H1 (cell line): ENCODE data around the gene GAPT. TPM values are rescaled to one million over a fixed set of nuclear protein-coding genes. Genes with fewer than 3 reads are reported as not detected.

Source experiments
- CTCF ChIA-PET: fragments of 300-600 bp; sonication (Branson Sonifier 250); formaldehyde crosslinking; loops from one replicate; lab custom pipeline; 2021; ENCODE audit not compliant: partially characterized antibody; lab: Charles Lee
- POLR2A ChIA-PET: fragments of 300-600 bp; sonication (Branson Sonifier 250); formaldehyde crosslinking; loops from one replicate; lab custom pipeline; 2021; ENCODE audit warnings: inconsistent platforms; ENCODE audit not compliant: partially characterized antibody; lab: Charles Lee
- DNase-seq, 2 experiments: peaks; one replicate each; pipeline versions ENCODE4 v3.0.0 to v3.0.0-alpha.2; 2010 to 2022; ENCODE audit warnings: low spot score in 2 of 2, low read depth in 1 of 2, mixed read lengths in 1 of 2
- FAIRE-seq: peaks from 2 replicates; lab custom pipeline; 2011; peaks lifted over from hg19 to GRCh38; lab: Jason Lieb, UNC
- H2AFZ ChIP-seq: 2 replicates; pipeline ENCODE4 v1.8.1; 2012; ENCODE audit warnings: low read length, inconsistent platforms
- H2AK5ac ChIP-seq: 2 replicates; pipeline ENCODE4 v1.6.1; 2013; ENCODE audit warnings: low read depth, low read length
- H2BK120ac ChIP-seq: replicated peaks from 2 replicates; pipeline ENCODE3; 2013; ENCODE audit warnings: low read depth, low read length, inconsistent platforms
- H2BK12ac ChIP-seq: 2 replicates; pipeline ENCODE4 v1.6.1; 2013; ENCODE audit warnings: low read depth, low read length
- H2BK15ac ChIP-seq: 2 replicates; pipeline ENCODE4 v1.6.1; 2013; ENCODE audit warnings: low read length
- H2BK20ac ChIP-seq: 2 replicates; pipeline ENCODE4 v1.6.1; 2013; ENCODE audit warnings: low read length
- H2BK5ac ChIP-seq: 2 replicates; pipeline ENCODE4 v1.6.1; 2013; ENCODE audit warnings: low read depth, low read length
- H3K14ac ChIP-seq: 2 replicates; pipeline ENCODE4 v1.6.1; 2013; ENCODE audit warnings: inconsistent platforms; ENCODE audit not compliant: insufficient read length
- H3K18ac ChIP-seq: 2 replicates; pipeline ENCODE4 v1.6.1; 2013; ENCODE audit warnings: low read length; ENCODE audit errors: extremely low read depth
- H3K23ac ChIP-seq: 2 replicates; pipeline ENCODE4 v1.6.1; 2013; ENCODE audit warnings: inconsistent platforms; ENCODE audit not compliant: insufficient read length
- H3K23me2 ChIP-seq: 2 replicates; pipeline ENCODE4 v1.6.1; 2013; ENCODE audit warnings: low read depth, low read length
- H3K27ac ChIP-seq: 2 replicates; pipeline ENCODE4 v1.6.1; 2011; ENCODE audit warnings: low read depth, low read length, inconsistent platforms
- H3K27me3 ChIP-seq, 4 experiments: replicated peaks in 1 of 4; 1 replicate in 1 of 4; 2 replicates in 3 of 4; pipeline versions ENCODE4 v1.6.1 to v1.8.1; 2011 to 2013; ENCODE audit warnings: low read length in 3 of 4, mild to moderate bottlenecking in 3 of 4, inconsistent platforms in 2 of 4, mixed read lengths in 2 of 4, moderate library complexity in 1 of 4; ENCODE audit not compliant: control insufficient read depth in 3 of 4, insufficient read depth in 3 of 4; ENCODE audit errors: extremely low read depth in 1 of 4
- H3K36me3 ChIP-seq, 4 experiments: 2 replicates each; pipeline versions ENCODE4 v1.6.1 to v1.8.1; 2011 to 2013; ENCODE audit warnings: mild to moderate bottlenecking in 4 of 4, low read length in 3 of 4, moderate library complexity in 2 of 4, control low read depth in 1 of 4, inconsistent platforms in 1 of 4; ENCODE audit not compliant: insufficient read depth in 4 of 4, control insufficient read depth in 2 of 4
- H3K4ac ChIP-seq: replicated peaks from 2 replicates; pipeline ENCODE3; 2013; ENCODE audit warnings: low read length, low read depth, mixed read lengths, inconsistent platforms; ENCODE audit not compliant: insufficient read length
- H3K4me1 ChIP-seq, 4 experiments: replicated peaks in 1 of 4; 1 replicate in 1 of 4; 2 replicates in 3 of 4; pipeline versions ENCODE4 v1.6.1 to v1.8.1; 2011 to 2013; ENCODE audit warnings: low read length in 3 of 4, inconsistent platforms in 2 of 4, mixed read lengths in 1 of 4; ENCODE audit not compliant: insufficient read depth in 4 of 4, control insufficient read depth in 3 of 4
- H3K4me2 ChIP-seq, 2 experiments: 2 replicates each; pipeline versions ENCODE4 v1.6.1 to v1.8.1; 2011 to 2013; ENCODE audit warnings: low read depth in 2 of 2, low read length in 2 of 2, control low read depth in 1 of 2, inconsistent platforms in 1 of 2, mild to moderate bottlenecking in 1 of 2; ENCODE audit not compliant: insufficient read depth in 1 of 2
- H3K4me3 ChIP-seq, 4 experiments: fragments of 200-600, 300-600 bp in 1 of 4; sonication (generic), shearing (Covaris generic), sonication (Bioruptor Twin) in 1 of 4; 2 replicates each; pipeline versions ENCODE4 v1.5.1 to v1.8.1; 2011 to 2016; ENCODE audit warnings: low read length in 4 of 4, low read depth in 3 of 4, control low read depth in 2 of 4, inconsistent platforms in 2 of 4, mild to moderate bottlenecking in 2 of 4, mixed read lengths in 1 of 4, moderate library complexity in 1 of 4; ENCODE audit not compliant: insufficient read depth in 2 of 4; ENCODE audit errors: extremely low read depth in 1 of 4
- H3K56ac ChIP-seq: replicated peaks from 2 replicates; pipeline ENCODE3; 2013; ENCODE audit warnings: low read depth, mild to moderate bottlenecking, mixed read lengths, low read length, inconsistent platforms; ENCODE audit not compliant: insufficient read length
- H3K79me1 ChIP-seq: 2 replicates; pipeline ENCODE4 v1.6.1; 2013; ENCODE audit warnings: low read depth, low read length, control low read depth
- H3K79me2 ChIP-seq, 2 experiments: 2 replicates each; pipeline versions ENCODE4 v1.6.1 to v1.8.1; 2012 to 2013; ENCODE audit warnings: low read length in 2 of 2, mild to moderate bottlenecking in 2 of 2, inconsistent platforms in 1 of 2; ENCODE audit not compliant: insufficient read depth in 2 of 2, control insufficient read depth in 1 of 2
- H3K9ac ChIP-seq, 4 experiments: replicated peaks in 1 of 4; 1 replicate in 1 of 4; 2 replicates in 3 of 4; pipeline versions ENCODE4 v1.6.1 to v1.8.1; 2011 to 2013; ENCODE audit warnings: low read depth in 3 of 4, low read length in 3 of 4, control low read depth in 2 of 4, mild to moderate bottlenecking in 2 of 4, moderate library complexity in 2 of 4, inconsistent platforms in 1 of 4; ENCODE audit errors: extremely low read depth in 1 of 4
- H3K9me3 ChIP-seq, 2 experiments: 2 replicates each; pipeline versions ENCODE4 v1.6.1 to v1.8.1; 2012 to 2013; ENCODE audit warnings: mild to moderate bottlenecking in 2 of 2, moderate library complexity in 2 of 2, control low read depth in 1 of 2, inconsistent platforms in 1 of 2, low read depth in 1 of 2, low read length in 1 of 2, mixed read lengths in 1 of 2; ENCODE audit not compliant: insufficient read depth in 2 of 2
- H4K20me1 ChIP-seq, 2 experiments: replicated peaks in 1 of 2; 2 replicates each; pipeline versions ENCODE3 to v1.8.1; 2011 to 2013; ENCODE audit warnings: inconsistent platforms in 2 of 2, low read length in 2 of 2, mild to moderate bottlenecking in 1 of 2; ENCODE audit not compliant: insufficient read depth in 2 of 2, control insufficient read depth in 1 of 2
- H4K5ac ChIP-seq: 2 replicates; pipeline ENCODE4 v1.6.1; 2013; ENCODE audit warnings: low read length, low read depth, mixed read lengths, inconsistent platforms; ENCODE audit not compliant: insufficient read length
- H4K8ac ChIP-seq: 2 replicates; pipeline ENCODE4 v1.8.0; 2013; ENCODE audit warnings: mild to moderate bottlenecking, moderate library complexity, low read length, inconsistent platforms; ENCODE audit not compliant: insufficient read depth; ENCODE audit errors: extremely low read depth
- H4K91ac ChIP-seq: replicated peaks from 2 replicates; pipeline ENCODE3; 2013; ENCODE audit warnings: low read length, mixed read lengths, inconsistent platforms; ENCODE audit not compliant: insufficient read length
- ASH2L ChIP-seq: fragments of 200-600, 300-600 bp; sonication (generic); IDR thresholded peaks from one replicate; pipeline ENCODE4 v1.7.1; 2017; ENCODE audit warnings: low read length
- CBX5 ChIP-seq: fragments of 300-800, 300-1000 bp; sonication (generic); IDR thresholded peaks from 2 replicates; pipeline ENCODE4 v1.7.1; 2016; ENCODE audit warnings: antibody characterized with exemption, low read length, low read depth
- CBX8 ChIP-seq: fragments of 300-800, 300-1000 bp; sonication (generic); IDR thresholded peaks from 2 replicates; pipeline ENCODE4 v1.7.1; 2016; ENCODE audit warnings: low read depth, low read length, borderline replicate concordance
- CEBPB ChIP-seq: IDR thresholded peaks from 2 replicates; pipeline ENCODE4 v1.6.1; 2012; ENCODE audit warnings: low read depth, low read length
- CTBP2 ChIP-seq: IDR thresholded peaks from 2 replicates; pipeline ENCODE4 v1.7.0; 2011; ENCODE audit warnings: borderline replicate concordance, mild to moderate bottlenecking, moderate library complexity, mixed read lengths, low read length; ENCODE audit not compliant: insufficient read depth, insufficient read length
- EP300 ChIP-seq, 2 experiments: IDR thresholded peaks; 1 replicate in 1 of 2; 2 replicates in 1 of 2; pipeline ENCODE4 v1.6.1; 2011 to 2012; ENCODE audit warnings: low read depth in 2 of 2, low read length in 2 of 2, mild to moderate bottlenecking in 2 of 2, borderline replicate concordance in 1 of 2, inconsistent platforms in 1 of 2, moderate library complexity in 1 of 2
- GTF2F1 ChIP-seq: IDR thresholded peaks from 2 replicates; pipeline ENCODE4 v1.6.1; 2012; ENCODE audit warnings: low read depth, low read length, improper control_type of control experiment, borderline replicate concordance
- PHF8 ChIP-seq: fragments of 200-600 bp; sonication (generic); conservative IDR thresholded peaks from 2 replicates; pipeline ENCODE4 v1.7.1; 2012; ENCODE audit warnings: low read depth, mild to moderate bottlenecking, inconsistent platforms, low read length, moderate library complexity
- RBBP5 ChIP-seq: IDR thresholded peaks from 2 replicates; pipeline ENCODE4 v1.7.1; 2012; ENCODE audit warnings: low read depth, mild to moderate bottlenecking, inconsistent platforms, low read length, moderate library complexity, borderline replicate concordance
- RXRA ChIP-seq: IDR thresholded peaks from 2 replicates; pipeline ENCODE4 v1.6.1; 2011; ENCODE audit warnings: low read depth, mild to moderate bottlenecking, low read length, moderate library complexity; ENCODE audit not compliant: insufficient read depth
- SAP30 ChIP-seq: fragments of 300-600 bp; sonication (generic); IDR thresholded peaks from 2 replicates; pipeline ENCODE4 v1.7.1; 2012; ENCODE audit warnings: low read length, moderate library complexity, mild to moderate bottlenecking, inconsistent platforms; ENCODE audit not compliant: insufficient read depth, insufficient replicate concordance
- SIX5 ChIP-seq: IDR thresholded peaks from 2 replicates; pipeline ENCODE4 v1.6.1; 2011; ENCODE audit warnings: mild to moderate bottlenecking, low read depth, low read length
- SP1 ChIP-seq: IDR thresholded peaks from 2 replicates; pipeline ENCODE4 v1.6.1; 2011; ENCODE audit warnings: low read depth, low read length
- SRF ChIP-seq: IDR thresholded peaks from 2 replicates; pipeline ENCODE4 v1.6.1; 2011; ENCODE audit warnings: mild to moderate bottlenecking, low read depth, low read length, moderate library complexity
- TCF12 ChIP-seq: IDR thresholded peaks from 2 replicates; pipeline ENCODE4 v1.6.1; 2011; ENCODE audit warnings: low read depth, mild to moderate bottlenecking, low read length
- WGBS, 2 experiments: shearing (Covaris generic) in 1 of 2; methylation state at CpG; one replicate each; pipeline versions ENCODE4 v1.1.6 to v1.1.7; 2013 to 2015; ENCODE audit warnings: low lambda C conversion rate in 2 of 2, mixed read lengths in 2 of 2, inconsistent platforms in 1 of 2, low coverage in 1 of 2, missing lambda C conversion rate in 1 of 2; ENCODE audit not compliant: insufficient replicate concordance in 2 of 2, insufficient coverage in 1 of 2, insufficient read length in 1 of 2; ENCODE audit errors: extremely low coverage in 1 of 2, missing lambda C conversion rate in 1 of 2; 5-methylcytosine and 5-hydroxymethylcytosine counted together
- polyA plus RNA-seq, 7 experiments: library from polyadenylated mRNA; depleted of rRNA in 3 of 7; stranded (reverse) in 5 of 7; unstranded in 2 of 7; fragments of >200 nt in 5 of 7; fragments of 200-250 nt in 2 of 7; gene quantifications; 1 replicate in 5 of 7; 2 replicates in 1 of 7; 4 replicates in 1 of 7; pipeline versions ENCODE4 v1.2.1 to v1.2.3, GENCODE V29; 2011 to 2013; ENCODE audit warnings: missing spikeins in 2 of 7, mixed read lengths in 2 of 7
- total RNA-seq: library from RNA; stranded (reverse); fragmentation: NEBNext Ultra II Directional; extraction: Animal tissue kit (Norgen Biotek cat#: 25700); gene quantifications from 2 replicates; pipeline ENCODE4 v1.2.1, GENCODE V29; 2021

GAPT gene
- total and polyA plus RNA-seq, 2 of the 8 experiments (the other 6 are each of a cell fraction or from before 2014, with no cell fraction given), result not detected

DNA sequence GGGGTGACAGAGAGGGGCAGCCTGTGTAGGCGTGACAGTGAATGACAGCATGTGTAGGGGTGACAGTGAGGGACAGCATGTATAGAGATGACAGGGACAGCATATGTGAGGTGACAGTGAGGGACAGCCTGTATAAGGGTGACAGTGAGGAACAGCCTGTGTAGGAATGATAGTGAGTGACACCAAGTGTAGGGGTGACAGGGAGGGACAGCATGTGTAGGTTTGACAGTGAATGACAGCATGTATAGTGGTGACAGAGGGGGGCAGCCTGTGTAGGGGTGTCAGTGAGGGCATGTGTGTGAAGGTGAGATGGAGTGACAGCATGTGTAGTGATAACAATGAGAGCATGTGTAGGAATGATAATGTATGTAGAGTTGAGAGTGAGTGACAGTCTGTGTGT is 8.7 kb upstream of the GAPT start:
- no peak overlapping the region for H2BK5ac ChIP-seq
- no peak overlapping the region for H3K56ac ChIP-seq
- peaks cover 0 to 5% of the 10 kb centered on the region in 2 experiments for H4K20me1 ChIP-seq
- no peak overlapping the region for H3K4me3 ChIP-seq
- no peak overlapping the region for H3K4ac ChIP-seq
- H2BK120ac ChIP-seq, result no peak overlapping the region
- no peak overlapping the region for H4K8ac ChIP-seq
- H3K27me3 ChIP-seq, result no peaks in the 10 kb centered on the region
- CTCF ChIA-PET, result interaction anchor here (2.0 kb wide), 1 partner anchor 13 kb away, joined by 6 read pairs; no protein-coding TSS in a partner anchor
- FAIRE-seq, result no peak
- no peak overlapping the region for H3K4me2 ChIP-seq
- no peak overlapping the region for H4K91ac ChIP-seq
- peaks cover 3% of the 10 kb centered on the region; the same call in 1 of the 2 replicates for H3K23me2 ChIP-seq
- no peak overlapping the region for H2BK15ac ChIP-seq
- H3K36me3 ChIP-seq, result no peaks in the 10 kb centered on the region
- no peak overlapping the region for H3K14ac ChIP-seq
- DNase-seq, result no peak
- no peak overlapping the region for H2BK12ac ChIP-seq
- no peak overlapping the region for H2AK5ac ChIP-seq
- no peak overlapping the region for H3K23ac ChIP-seq
- 90% methylated on average over 1 of the region's 1 CpG; no CpG with 5 or more reads in 1 of the 2 experiments for whole genome bisulfite sequencing, 2 experiments
- no peak overlapping the region for H2BK20ac ChIP-seq
- no peaks in the 10 kb centered on the region for H3K79me1 ChIP-seq
- POLR2A ChIA-PET, result no interaction called here
- no peaks in the 10 kb centered on the region; a peak in 1 of 7 replicates for H3K4me1 ChIP-seq
- no peak overlapping the region for H2AFZ ChIP-seq
- no peak overlapping the region for H3K27ac ChIP-seq
- H3K9ac ChIP-seq, result no peak overlapping the region
- 0 out of 4 replicates have a peak, but pooled peaks cover 0 to 3% of the 10 kb centered on the region in 2 experiments for H3K79me2 ChIP-seq
- H3K9me3 ChIP-seq, result no peaks in the 10 kb centered on the region
- H4K5ac ChIP-seq, result no peak overlapping the region
- H3K18ac ChIP-seq, result no peak overlapping the region
- TF ChIP-seq CBX8 (no peak), RBBP5 (no peak), SIX5 (no peak), EP300 (IDR thresholded peaks at IDR 0.05; ENCODE audit: borderline replicate concordance in 1 of 2, low read depth in 2 of 2, low read length in 2 of 2) (no peak), SP1 (no peak), CTBP2 (no peak), RXRA (no peak), ASH2L (no peak), PHF8 (no peak), GTF2F1 (no peak), SRF (no peak), SAP30 (no peak), CEBPB (no peak), CBX5 (no peak), TCF12 (no peak)
